Activated T-cell treated with anti-CD3 and anti-CD28 coated beads, Interleukin-2, amount 50 U/mL, for 24 hours (primary cell): Measurements from ENCODE around the gene PRMT9.
A peak's percentile ranks its signal among the peaks of the same experiment; 100 is the strongest.

Experiments
- DNase-seq: peaks from one replicate; pipeline ENCODE4 v3.0.0-alpha.2; 2020
- H3K27ac Mint-ChIP-seq: 2 replicates; pipeline ENCODE4 v1.8.0; 2020; ENCODE audit warnings: mild to moderate bottlenecking, mixed read lengths
- H3K27me3 Mint-ChIP-seq: 2 replicates; pipeline ENCODE4 v1.8.0; 2020; ENCODE audit warnings: mixed read lengths
- H3K36me3 Mint-ChIP-seq: 2 replicates; pipeline ENCODE4 v1.8.0; 2020; ENCODE audit warnings: low read depth, mixed read lengths
- H3K4me1 Mint-ChIP-seq: 2 replicates; pipeline ENCODE4 v1.8.0; 2020; ENCODE audit warnings: low read depth, mixed read lengths
- H3K4me3 Mint-ChIP-seq: 2 replicates; pipeline ENCODE4 v1.8.0; 2020; ENCODE audit warnings: mild to moderate bottlenecking, moderate library complexity, mixed read lengths
- H3K9me3 Mint-ChIP-seq: 2 replicates; pipeline ENCODE4 v1.8.0; 2020; ENCODE audit warnings: mixed read lengths

PRMT9 gene

DNA sequence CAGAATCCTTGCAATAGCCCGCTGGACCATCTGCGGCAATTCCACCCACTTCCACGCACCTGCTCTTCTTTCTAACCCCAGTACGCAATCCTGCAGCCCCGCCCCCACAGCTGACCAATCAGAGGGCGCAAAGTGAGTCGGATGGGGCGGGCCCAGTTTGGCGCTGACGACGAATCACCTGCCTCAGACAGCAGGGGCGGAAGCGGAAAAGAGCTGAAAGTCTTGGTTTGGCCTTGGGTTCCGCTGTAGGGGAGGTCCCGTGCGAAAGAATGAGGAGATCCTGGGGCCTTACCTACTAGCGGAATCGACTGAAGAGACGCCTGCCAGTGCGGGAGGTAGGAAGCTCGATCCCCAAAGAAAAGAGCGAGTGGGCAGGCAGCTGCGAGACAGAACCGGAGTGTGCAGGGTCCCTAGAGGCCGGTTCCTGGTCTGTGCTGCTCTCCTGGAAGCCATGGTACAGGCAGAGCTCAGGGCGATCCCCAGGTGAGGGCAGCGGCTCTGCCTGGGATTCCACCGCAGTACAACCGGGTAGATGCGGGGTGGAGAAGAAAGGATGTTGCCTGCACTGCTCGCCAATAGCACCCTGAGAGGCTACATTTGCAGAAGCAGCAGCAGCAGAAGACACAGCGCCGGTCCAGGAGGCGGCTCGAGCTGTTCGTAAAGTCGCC is 66.7 kb downstream of the PRMT9 start, which contains the start of gene TMEM184C:
TMEM184C (plus strand) TSS at position 225 of the 668 bp plus-strand sequence. CDS start 560 bp downstream, outside the sequence.
- DNase-seq: peak; percentile 99
- Mint-ChIP-seq H3K9me3 (no peaks in the 10 kb centered on the region), H3K36me3 (peaks cover 36% of the 10 kb centered on the region), H3K4me1 (peaks cover 41% of the 10 kb centered on the region), H3K27ac (peak within 1 kb of the TSS; percentile 98), H3K27me3 (no peaks in the 10 kb centered on the region), H3K4me3 (peak within 1 kb of the TSS; percentile 98)

- Mint-ChIP-seq H3K27me3 (no peaks in the 10 kb centered on the region), H3K4me1 (peaks cover 39% of the 10 kb centered on the region), H3K4me3 (peak overlapping the region; percentile 98), H3K27ac (peak overlapping the region; percentile 98), H3K9me3 (no peaks in the 10 kb centered on the region), H3K36me3 (peaks cover 34% of the 10 kb centered on the region)
- no peak for DNase-seq
These were observed 67.2 kb downstream of the PRMT9 start for GRCh38 chr4:147616849-147617172.

GRCh38 chr4:147610686-147611085 is 73.3 kb downstream of the PRMT9 start:
- Mint-ChIP-seq H3K4me1 (no peaks in the 10 kb centered on the region), H3K4me3 (no peak overlapping the region), H3K9me3 (no peaks in the 10 kb centered on the region), H3K27me3 (no peaks in the 10 kb centered on the region), H3K27ac (no peak overlapping the region), H3K36me3 (no peaks in the 10 kb centered on the region)
- no peak for DNase-seq

DNA sequence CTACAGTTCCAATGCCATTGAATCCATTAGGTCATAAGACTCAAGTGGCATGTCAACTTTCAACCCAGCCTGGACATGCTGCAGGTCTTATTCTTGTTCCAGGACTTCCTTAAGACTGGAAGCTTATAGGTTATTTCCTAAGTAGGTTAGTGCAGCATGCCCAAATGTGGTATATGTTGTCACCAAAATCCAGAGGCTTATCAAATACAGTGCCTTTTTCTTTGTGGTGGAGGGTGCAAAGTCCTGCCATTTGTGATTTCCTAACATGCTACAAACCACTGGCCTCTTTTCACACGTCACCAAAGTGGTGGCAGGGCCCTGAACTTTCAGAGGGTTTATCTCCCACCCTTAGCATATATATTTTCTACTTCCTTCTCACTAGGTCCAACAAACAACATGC is 76.5 kb downstream of the PRMT9 start:
- DNase-seq: no peak
- Mint-ChIP-seq H3K4me1 (no peaks in the 10 kb centered on the region), H3K27ac (no peak overlapping the region), H3K4me3 (no peak overlapping the region), H3K9me3 (no peaks in the 10 kb centered on the region), H3K27me3 (no peaks in the 10 kb centered on the region), H3K36me3 (no peaks in the 10 kb centered on the region)

DNA sequence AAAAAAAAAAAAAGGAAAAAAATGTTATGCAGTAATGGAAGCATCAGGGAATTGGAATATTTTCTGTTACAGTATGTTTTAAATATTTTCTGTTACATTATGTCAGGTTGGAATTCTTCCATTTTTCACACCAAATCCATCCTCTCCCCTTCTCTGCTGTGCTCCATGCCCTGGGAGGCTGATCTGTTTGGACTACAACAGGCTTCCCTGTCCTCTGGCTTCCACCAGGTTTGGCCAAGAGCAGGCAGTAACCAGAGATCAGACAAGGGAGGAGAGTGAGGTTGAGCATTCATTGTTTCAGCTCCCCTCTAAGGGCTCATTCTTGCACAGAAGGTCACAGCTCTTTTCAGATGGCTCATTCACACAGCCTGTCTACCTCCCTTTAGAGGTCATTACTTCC is 78.5 kb downstream of the PRMT9 start:
- no peaks in the 10 kb centered on the region for H3K4me1 Mint-ChIP-seq
- H3K4me3 Mint-ChIP-seq: no peak overlapping the region
- H3K27me3 Mint-ChIP-seq: no peaks in the 10 kb centered on the region
- no peaks in the 10 kb centered on the region for H3K9me3 Mint-ChIP-seq
- no peak overlapping the region for H3K27ac Mint-ChIP-seq
- no peaks in the 10 kb centered on the region for H3K36me3 Mint-ChIP-seq
- DNase-seq: no peak

GRCh38 chr4:147599769-147600168 is 84.2 kb downstream of the PRMT9 start:
- no peaks in the 10 kb centered on the region for H3K4me1 Mint-ChIP-seq
- H3K27ac Mint-ChIP-seq: no peak overlapping the region
- no peaks in the 10 kb centered on the region for H3K27me3 Mint-ChIP-seq

DNA sequence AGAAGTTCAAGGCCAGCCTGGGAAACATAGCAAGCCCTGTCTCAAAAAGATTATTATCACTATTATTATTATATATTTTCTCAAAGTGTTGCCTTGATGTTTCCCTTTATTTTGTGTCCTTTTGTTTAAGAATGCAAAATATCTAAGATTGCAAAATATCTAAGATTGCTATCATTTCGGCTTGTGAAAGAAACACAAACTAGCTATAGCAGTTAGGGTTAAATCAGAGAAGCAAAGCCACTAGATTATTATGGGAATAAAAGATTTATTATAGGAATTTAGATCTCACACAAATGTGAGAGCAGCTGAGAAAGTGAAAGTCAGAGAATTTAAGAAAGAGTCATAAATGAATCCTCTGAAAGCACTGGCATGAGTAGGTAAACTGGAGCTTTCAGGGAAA is 84.8 kb downstream of the PRMT9 start:
- Mint-ChIP-seq H3K4me1 (peaks cover 2% of the 10 kb centered on the region), H3K9me3 (no peaks in the 10 kb centered on the region), H3K27me3 (no peaks in the 10 kb centered on the region), H3K27ac (no peak overlapping the region), H3K4me3 (no peak overlapping the region), H3K36me3 (no peaks in the 10 kb centered on the region)
- no peak for DNase-seq

More at GRCh38 chr4:147599769-147600168, 84.2 kb downstream of the PRMT9 start:
- Mint-ChIP-seq H3K4me3 (no peak overlapping the region), H3K9me3 (no peaks in the 10 kb centered on the region), H3K36me3 (no peaks in the 10 kb centered on the region)
- no peak for DNase-seq

DNA sequence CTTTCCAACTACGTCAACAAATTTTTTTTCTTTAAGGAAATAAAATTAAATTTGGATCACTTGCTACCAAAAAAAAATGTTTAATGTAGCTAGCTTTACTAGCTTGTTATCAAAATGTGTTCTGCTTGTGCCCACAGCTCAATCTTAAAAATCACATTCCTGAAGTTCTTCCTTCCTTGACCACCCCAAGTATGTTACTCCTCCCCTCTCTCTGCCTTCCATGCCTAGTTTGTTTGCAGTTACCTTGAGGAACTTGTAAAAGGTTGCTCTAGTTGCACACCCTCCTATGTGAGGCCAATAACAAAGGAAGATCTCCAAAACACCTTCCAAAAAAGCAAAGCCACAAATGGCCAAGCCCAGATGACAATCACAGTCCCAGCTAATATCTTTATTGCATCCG is 86.4 kb downstream of the PRMT9 start:
- H3K36me3 Mint-ChIP-seq: no peaks in the 10 kb centered on the region
- H3K27ac Mint-ChIP-seq: no peak overlapping the region
- H3K4me1 Mint-ChIP-seq: peaks cover 2% of the 10 kb centered on the region
- peaks cover 6% of the 10 kb centered on the region for H3K27me3 Mint-ChIP-seq
- DNase-seq: no peak
- no peaks in the 10 kb centered on the region for H3K9me3 Mint-ChIP-seq
- H3K4me3 Mint-ChIP-seq: no peak overlapping the region

DNA sequence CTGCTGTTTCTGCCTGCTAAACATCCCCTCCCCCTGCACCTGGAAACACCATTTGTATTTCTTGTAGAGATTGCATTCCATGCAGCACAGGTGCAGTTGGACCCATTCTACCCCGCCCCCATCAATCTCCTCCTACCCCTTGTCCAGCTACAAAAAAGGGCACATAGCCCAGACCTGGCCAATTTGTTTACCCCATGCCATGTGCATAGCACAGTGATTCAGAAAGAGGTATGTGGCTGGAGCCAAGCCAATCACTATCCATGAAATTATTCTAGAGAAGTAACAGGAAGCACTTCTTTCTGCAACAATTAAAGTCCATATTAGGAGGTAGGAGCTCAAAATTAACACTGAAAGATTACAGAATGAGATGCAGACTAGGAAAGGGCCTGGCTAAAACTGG is 87.0 kb downstream of the PRMT9 start:
- no peaks in the 10 kb centered on the region for H3K36me3 Mint-ChIP-seq
- no peak overlapping the region for H3K4me3 Mint-ChIP-seq
- no peaks in the 10 kb centered on the region for H3K9me3 Mint-ChIP-seq
- DNase-seq: no peak
- H3K4me1 Mint-ChIP-seq: peaks cover 2% of the 10 kb centered on the region
- no peak overlapping the region for H3K27ac Mint-ChIP-seq
- peaks cover 6% of the 10 kb centered on the region for H3K27me3 Mint-ChIP-seq

DNA sequence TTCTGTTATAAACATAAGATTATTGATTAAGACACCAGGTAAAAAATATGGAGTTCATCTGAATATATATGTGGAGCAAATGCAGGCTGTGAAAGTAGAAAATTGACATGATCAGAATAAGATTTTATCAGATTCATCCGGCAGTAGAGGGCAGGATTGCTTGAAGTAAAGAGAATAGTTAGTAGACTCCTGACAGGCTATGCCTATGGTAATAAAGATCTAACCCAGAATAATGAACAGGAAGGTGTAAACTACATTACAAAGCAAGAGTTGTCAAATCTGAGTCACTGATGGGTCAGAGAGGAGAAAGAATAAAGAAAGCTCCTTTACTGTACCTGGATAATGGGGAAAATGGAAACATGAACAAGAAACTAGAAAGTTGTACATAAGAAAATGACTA is 87.6 kb downstream of the PRMT9 start:
- no peak overlapping the region for H3K4me3 Mint-ChIP-seq
- no peaks in the 10 kb centered on the region for H3K36me3 Mint-ChIP-seq
- H3K9me3 Mint-ChIP-seq: no peaks in the 10 kb centered on the region
- H3K27ac Mint-ChIP-seq: no peak overlapping the region
- H3K27me3 Mint-ChIP-seq: peaks cover 6% of the 10 kb centered on the region
- no peak for DNase-seq
- peaks cover 2% of the 10 kb centered on the region for H3K4me1 Mint-ChIP-seq

- Mint-ChIP-seq H3K27me3 (peaks cover 6% of the 10 kb centered on the region), H3K4me1 (peaks cover 4% of the 10 kb centered on the region), H3K9me3 (no peaks in the 10 kb centered on the region), H3K4me3 (no peak overlapping the region), H3K36me3 (no peaks in the 10 kb centered on the region), H3K27ac (no peak overlapping the region)
- no peak for DNase-seq
These were observed 89.4 kb downstream of the PRMT9 start for GRCh38 chr4:147594578-147594977.

GRCh38 chr4:147594107-147594506 is 89.9 kb downstream of the PRMT9 start:
- H3K9me3 Mint-ChIP-seq: no peaks in the 10 kb centered on the region
- H3K4me1 Mint-ChIP-seq: peaks cover 4% of the 10 kb centered on the region
- H3K27me3 Mint-ChIP-seq: peaks cover 6% of the 10 kb centered on the region
- no peak overlapping the region for H3K4me3 Mint-ChIP-seq
- no peak for DNase-seq
- H3K36me3 Mint-ChIP-seq: no peaks in the 10 kb centered on the region
- no peak overlapping the region for H3K27ac Mint-ChIP-seq

GRCh38 chr4:147591106-147591505 is 92.9 kb downstream of the PRMT9 start:
- no peak for DNase-seq
- Mint-ChIP-seq H3K36me3 (no peaks in the 10 kb centered on the region), H3K4me1 (peaks cover 4% of the 10 kb centered on the region), H3K9me3 (no peaks in the 10 kb centered on the region), H3K27me3 (peaks cover 7% of the 10 kb centered on the region), H3K4me3 (no peak overlapping the region), H3K27ac (no peak overlapping the region)

- Mint-ChIP-seq H3K9me3 (no peaks in the 10 kb centered on the region), H3K27ac (no peak overlapping the region)
- DNase-seq: peak; percentile 39
These were observed 93.6 kb downstream of the PRMT9 start for GRCh38 chr4:147590249-147590920.

GRCh38 chr4:147589586-147589985 is 94.4 kb downstream of the PRMT9 start:
- peaks cover 4% of the 10 kb centered on the region for H3K4me1 Mint-ChIP-seq
- DNase-seq: no peak
- no peak overlapping the region for H3K4me3 Mint-ChIP-seq
- H3K27ac Mint-ChIP-seq: no peak overlapping the region
- H3K9me3 Mint-ChIP-seq: peaks cover 2% of the 10 kb centered on the region
- peaks cover 16% of the 10 kb centered on the region for H3K27me3 Mint-ChIP-seq
- H3K36me3 Mint-ChIP-seq: no peaks in the 10 kb centered on the region

More at GRCh38 chr4:147590249-147590920, 93.6 kb downstream of the PRMT9 start:
- H3K4me3 Mint-ChIP-seq: no peak overlapping the region
- no peaks in the 10 kb centered on the region for H3K36me3 Mint-ChIP-seq
- peaks cover 14% of the 10 kb centered on the region for H3K27me3 Mint-ChIP-seq
- H3K4me1 Mint-ChIP-seq: peaks cover 4% of the 10 kb centered on the region
